ENCODE measurements around the gene RUNDC1.

Gene RUNDC1

GRCh38 chr17:43042025-43042628 lies 61.8 kb downstream of the RUNDC1 start:
- H3K27me3 ChIP-seq (ENCODE audit: low read length) = no peaks in the 10 kb centered on the region
- H3K9ac ChIP-seq (ENCODE audit: low read length) = no peak overlapping the region
- H2AFZ ChIP-seq (ENCODE audit: low read depth, low read length, severe bottlenecking) = no peak overlapping the region
- H3K36me3 ChIP-seq (ENCODE audit: low read length) = peaks cover 4% of the 10 kb centered on the region; the same call in 1 of the 2 replicates
- H3K27ac ChIP-seq (ENCODE audit: low read depth, low read length) = no peak overlapping the region
- no peaks in the 10 kb centered on the region for H4K20me1 ChIP-seq (ENCODE audit: low read depth, low read length)
- no peaks in the 10 kb centered on the region for H3K79me2 ChIP-seq (ENCODE audit: insufficient read depth, low read length)
- H3K4me3 ChIP-seq (ENCODE audit: insufficient read depth, low read length, poor library complexity, severe bottlenecking) = no peak overlapping the region
- no peaks in the 10 kb centered on the region for H3K9me2 ChIP-seq (replicated peaks; ENCODE audit: insufficient read depth, low read length)
- no peaks in the 10 kb centered on the region for H3K9me3 ChIP-seq (ENCODE audit: insufficient read depth, low read length)
- TF ChIP-seq CTCF (IDR thresholded peaks at IDR 0.05; ENCODE audit: insufficient read depth, low read length, poor library complexity, severe bottlenecking) (no peak), EZH2phosphoT487 (conservative IDR thresholded peaks at IDR 0.05; ENCODE audit: low read length) (no peak)
- H3K4me2 ChIP-seq (ENCODE audit: low read depth, low read length, poor library complexity, severe bottlenecking) = no peak overlapping the region
- no peaks in the 10 kb centered on the region for H3F3A ChIP-seq (ENCODE audit: insufficient read depth)

Measured in SU-DHL-6 (cell line).